ENCODE measurements around the gene REEP2. TPM values are rescaled to one million over a fixed set of nuclear protein-coding genes. Genes with fewer than 3 reads are reported as not detected.
"Not testable (repeated sequence)": the region's sequence is repeated elsewhere in the genome, so short reads cannot be mapped to it uniquely, and the experiment has no call there.

The REEP2 gene
- total RNA-seq, 1 experiment from 2014 or later = 49.0 TPM

DNA sequence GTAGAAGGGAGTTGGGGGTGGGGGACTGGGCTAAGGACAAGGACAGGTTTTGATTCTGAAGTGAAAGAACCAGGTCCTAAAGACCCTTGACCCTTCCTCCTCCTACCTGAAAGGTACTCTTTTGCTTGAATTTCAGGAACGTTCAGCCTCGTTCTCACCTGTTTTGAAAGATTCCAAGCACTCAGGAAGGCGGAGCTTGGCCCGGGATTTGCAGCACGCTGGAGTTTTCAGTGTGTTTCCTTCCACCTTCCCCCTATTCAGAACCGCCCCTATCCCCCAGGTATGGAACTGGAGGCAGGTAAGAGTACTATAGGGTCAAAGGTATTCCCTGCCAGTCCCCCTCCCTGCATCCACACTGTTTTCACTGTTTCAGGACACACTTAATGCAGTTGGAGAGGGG, 33.5 kb downstream of the REEP2 start:
- Histone ChIP-seq H4K8ac (replicated peaks; ENCODE audit: insufficient read length, low read depth, low read length) (no peak overlapping the region), H2BK15ac (ENCODE audit: low read depth, low read length) (no peak overlapping the region), H3K4me1 (ENCODE audit: insufficient read depth, low read length) (0 out of 2 replicates have a peak, but pooled peaks cover 1% of the 10 kb centered on the region), H2BK120ac (ENCODE audit: low read depth, low read length, poor library complexity, severe bottlenecking) (no peak overlapping the region), H3K79me2 (ENCODE audit: insufficient read depth, low read length) (no peaks in the 10 kb centered on the region), H2BK5ac (ENCODE audit: insufficient read length, low read length) (no peak overlapping the region), H3K9ac (ENCODE audit: extremely low read depth, insufficient read length, low read length) (no peak overlapping the region), H4K20me1 (ENCODE audit: control insufficient read depth, insufficient read depth, insufficient read length) (no peaks in the 10 kb centered on the region), H2BK20ac (ENCODE audit: low read depth, low read length, poor library complexity, severe bottlenecking) (no peak overlapping the region), H3K23ac (ENCODE audit: insufficient read length, low read depth, low read length) (no peak overlapping the region), H4K5ac (ENCODE audit: insufficient read length, low read depth, low read length) (no peak overlapping the region), H3K27me3 (ENCODE audit: insufficient read depth, low read length) (no peaks in the 10 kb centered on the region), H3T11ph (ENCODE audit: low read length) (no peak overlapping the region), H3K9me3 (ENCODE audit: control insufficient read depth, low read depth, low read length) (no peaks in the 10 kb centered on the region), H3K79me1 (ENCODE audit: insufficient read depth, low read depth, low read length, poor library complexity, severe bottlenecking) (no peaks in the 10 kb centered on the region), H3K56ac (ENCODE audit: insufficient read length, low read depth, low read length) (no peak overlapping the region), H3K14ac (ENCODE audit: insufficient read depth, low read length) (no peak overlapping the region), H2AFZ (ENCODE audit: low read length) (peak overlapping the region; percentile 95), H3K4me2 (ENCODE audit: insufficient read depth, insufficient read length, low read length) (no peak overlapping the region), H3K27ac (ENCODE audit: insufficient read length, low read depth, low read length) (no peak overlapping the region), H3K18ac (ENCODE audit: insufficient read length, low read depth, low read length) (no peak overlapping the region), H2AK5ac (ENCODE audit: insufficient read length, low read length) (no peak overlapping the region), H3K23me2 (ENCODE audit: insufficient read length, low read depth, low read length, poor library complexity, severe bottlenecking) (no peaks in the 10 kb centered on the region), H4K91ac (ENCODE audit: insufficient read length, low read depth, low read length) (no peak overlapping the region), H3K4ac (ENCODE audit: low read depth, low read length) (no peak overlapping the region), H2BK12ac (ENCODE audit: insufficient read length, low read depth, low read length) (no peak overlapping the region)
- no CpG with 5 or more reads among the region's 6 CpGs for WGBS (ENCODE audit: extremely low coverage, insufficient read length, low lambda C conversion rate)
- H3K4me3 Mint-ChIP-seq = no peak overlapping the region
- H3K9me3 Mint-ChIP-seq = peaks cover 0 to 2% of the 10 kb centered on the region in 2 experiments; a peak in 2 of 5 replicates
- H3K27ac Mint-ChIP-seq = peak overlapping the region in 1 of 3 experiments; percentile 76; a peak in 3 of 7 replicates
- peaks cover 22 to 25% of the 10 kb centered on the region in 2 experiments for H3K4me1 Mint-ChIP-seq
- H3K36me3 Mint-ChIP-seq (ENCODE audit: insufficient read depth in 1 of 3, low read depth in 3 of 3) = peaks cover 8 to 17% (median 16%) of the 10 kb centered on the region in 3 experiments
- peak; percentile 67 for DNase-seq
- H3K27me3 Mint-ChIP-seq (ENCODE audit: low read depth) = peaks cover 15% of the 10 kb centered on the region
- TF ChIP-seq, protein P1, sequence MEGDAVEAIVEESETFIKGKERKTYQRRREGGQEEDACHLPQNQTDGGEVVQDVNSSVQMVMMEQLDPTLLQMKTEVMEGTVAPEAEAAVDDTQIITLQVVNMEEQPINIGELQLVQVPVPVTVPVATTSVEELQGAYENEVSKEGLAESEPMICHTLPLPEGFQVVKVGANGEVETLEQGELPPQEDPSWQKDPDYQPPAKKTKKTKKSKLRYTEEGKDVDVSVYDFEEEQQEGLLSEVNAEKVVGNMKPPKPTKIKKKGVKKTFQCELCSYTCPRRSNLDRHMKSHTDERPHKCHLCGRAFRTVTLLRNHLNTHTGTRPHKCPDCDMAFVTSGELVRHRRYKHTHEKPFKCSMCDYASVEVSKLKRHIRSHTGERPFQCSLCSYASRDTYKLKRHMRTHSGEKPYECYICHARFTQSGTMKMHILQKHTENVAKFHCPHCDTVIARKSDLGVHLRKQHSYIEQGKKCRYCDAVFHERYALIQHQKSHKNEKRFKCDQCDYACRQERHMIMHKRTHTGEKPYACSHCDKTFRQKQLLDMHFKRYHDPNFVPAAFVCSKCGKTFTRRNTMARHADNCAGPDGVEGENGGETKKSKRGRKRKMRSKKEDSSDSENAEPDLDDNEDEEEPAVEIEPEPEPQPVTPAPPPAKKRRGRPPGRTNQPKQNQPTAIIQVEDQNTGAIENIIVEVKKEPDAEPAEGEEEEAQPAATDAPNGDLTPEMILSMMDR (conservative IDR thresholded peaks at IDR 0.05) = no peak

DNA sequence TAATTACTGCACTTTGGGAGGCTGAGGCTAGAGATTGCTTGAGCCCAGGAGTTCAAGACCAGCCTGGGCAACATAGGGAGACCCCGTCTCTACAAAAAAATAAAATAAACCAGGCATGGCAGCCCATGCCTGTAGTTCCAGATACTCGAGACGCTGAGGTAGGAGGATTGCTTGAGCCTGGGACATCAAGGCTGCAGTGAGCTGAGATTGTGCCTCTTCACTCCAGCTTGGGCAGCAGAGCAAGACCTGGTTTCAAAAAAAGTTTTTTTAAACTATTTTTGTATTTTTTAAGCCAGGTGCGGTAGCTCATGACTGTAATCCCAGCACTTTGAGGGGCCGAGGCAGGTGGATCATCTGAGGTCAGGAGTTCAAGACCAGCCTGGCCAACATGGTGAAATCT, 34.3 kb downstream of the REEP2 start:
- H3K23ac ChIP-seq (ENCODE audit: insufficient read length, low read depth, low read length); H3K27me3 ChIP-seq (ENCODE audit: insufficient read depth, low read length); DNase-seq; H3K79me1 ChIP-seq (ENCODE audit: insufficient read depth, low read depth, low read length, poor library complexity, severe bottlenecking); H3K9me3 ChIP-seq (ENCODE audit: control insufficient read depth, low read depth, low read length); H2AK5ac ChIP-seq (ENCODE audit: insufficient read length, low read length); H3K27me3 Mint-ChIP-seq (ENCODE audit: low read depth); H3K4me3 Mint-ChIP-seq; H3K23me2 ChIP-seq (ENCODE audit: insufficient read length, low read depth, low read length, poor library complexity, severe bottlenecking); H4K8ac ChIP-seq (replicated peaks; ENCODE audit: insufficient read length, low read depth, low read length); H3T11ph ChIP-seq (ENCODE audit: low read length); H3K9ac ChIP-seq (ENCODE audit: extremely low read depth, insufficient read length, low read length); H3K4ac ChIP-seq (ENCODE audit: low read depth, low read length); H2BK12ac ChIP-seq (ENCODE audit: insufficient read length, low read depth, low read length); H2BK20ac ChIP-seq (ENCODE audit: low read depth, low read length, poor library complexity, severe bottlenecking); H2BK120ac ChIP-seq (ENCODE audit: low read depth, low read length, poor library complexity, severe bottlenecking); H2AFZ ChIP-seq (ENCODE audit: low read length); H2BK15ac ChIP-seq (ENCODE audit: low read depth, low read length); H3K27ac Mint-ChIP-seq; H3K18ac ChIP-seq (ENCODE audit: insufficient read length, low read depth, low read length); H3K27ac ChIP-seq (ENCODE audit: insufficient read length, low read depth, low read length); H3K36me3 Mint-ChIP-seq (ENCODE audit: insufficient read depth in 1 of 3, low read depth in 3 of 3); H3K9me3 Mint-ChIP-seq; H3K4me2 ChIP-seq (ENCODE audit: insufficient read depth, insufficient read length, low read length); H4K91ac ChIP-seq (ENCODE audit: insufficient read length, low read depth, low read length); H3K79me2 ChIP-seq (ENCODE audit: insufficient read depth, low read length); H3K4me1 ChIP-seq (ENCODE audit: insufficient read depth, low read length); H3K14ac ChIP-seq (ENCODE audit: insufficient read depth, low read length); H3K56ac ChIP-seq (ENCODE audit: insufficient read length, low read depth, low read length); H4K20me1 ChIP-seq (ENCODE audit: control insufficient read depth, insufficient read depth, insufficient read length); H2BK5ac ChIP-seq (ENCODE audit: insufficient read length, low read length); H4K5ac ChIP-seq (ENCODE audit: insufficient read length, low read depth, low read length): not testable (repeated sequence)
- no CpG with 5 or more reads among the region's 5 CpGs for whole genome bisulfite sequencing (ENCODE audit: extremely low coverage, insufficient read length, low lambda C conversion rate)
- H3K4me1 Mint-ChIP-seq = peaks cover 14 to 17% of the 10 kb centered on the region in 2 experiments

Data from H9 (cell line).